Adipocyte (in vitro differentiated cells): ENCODE data around the gene SLC13A4.
"Not testable (repeated sequence)": the region's sequence is repeated elsewhere in the genome, so short reads cannot be mapped to it uniquely, and the experiment has no call there.

Experiments
- DNase-seq: peaks from one replicate; pipeline ENCODE4 v3.0.0-alpha.2; 2015; ENCODE audit warnings: low read depth
- H3K27me3 ChIP-seq: replicated peaks from 2 replicates; pipeline ENCODE4 v1.7.0; 2013; ENCODE audit warnings: mild to moderate bottlenecking, low read length, moderate library complexity; ENCODE audit not compliant: control insufficient read depth, insufficient read depth
- H3K36me3 ChIP-seq: 2 replicates; pipeline ENCODE4 v1.7.0; 2013; ENCODE audit warnings: low read length, mild to moderate bottlenecking, moderate library complexity; ENCODE audit not compliant: control insufficient read depth, insufficient read depth, severe bottlenecking
- H3K4me1 ChIP-seq: 2 replicates; pipeline ENCODE4 v1.7.0; 2013; ENCODE audit warnings: mild to moderate bottlenecking, low read length, moderate library complexity; ENCODE audit not compliant: control insufficient read depth, insufficient read depth
- H3K4me3 ChIP-seq: 2 replicates; pipeline ENCODE4 v1.7.0; 2013; ENCODE audit warnings: mild to moderate bottlenecking, low read length, moderate library complexity
- H3K9ac ChIP-seq: 2 replicates; pipeline ENCODE4 v1.7.0; 2013; ENCODE audit warnings: mild to moderate bottlenecking, low read length, moderate library complexity
- H3K9me3 ChIP-seq: 2 replicates; pipeline ENCODE4 v1.7.0; 2013; ENCODE audit warnings: mild to moderate bottlenecking, low read length, moderate library complexity; ENCODE audit not compliant: control insufficient read depth

SLC13A4 gene

DNA sequence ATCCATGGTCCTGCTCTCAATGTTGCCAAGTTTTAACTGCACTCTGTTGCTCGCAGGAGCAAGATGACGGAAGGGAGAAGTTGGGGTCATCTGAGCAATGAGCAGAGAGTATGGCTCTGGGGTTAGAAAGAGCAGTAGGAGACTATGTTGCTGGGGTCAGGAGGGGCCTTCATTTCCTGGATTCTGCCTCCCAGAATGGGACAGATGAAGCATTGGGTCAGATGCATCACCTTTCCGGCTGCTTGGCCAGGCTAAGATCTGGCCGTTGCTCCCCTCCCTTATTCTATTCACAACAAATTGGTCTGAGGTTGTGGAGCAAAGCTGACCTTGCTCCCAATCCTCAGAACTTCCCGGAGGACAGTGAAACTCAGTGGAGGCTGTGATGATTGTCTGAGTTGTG, 43.3 kb downstream of the SLC13A4 start:
- DNase-seq = no peak
- no peak overlapping the region for H3K9ac ChIP-seq

GRCh38 chr7:135684136-135684535, 43.9 kb downstream of the SLC13A4 start:
- Histone ChIP-seq H3K4me3 (no peak overlapping the region), H3K9me3 (no peaks in the 10 kb centered on the region), H3K27me3 (no peaks in the 10 kb centered on the region), H3K9ac (no peak overlapping the region), H3K36me3 (peaks cover 13% of the 10 kb centered on the region), H3K4me1 (peaks cover 10% of the 10 kb centered on the region)
- peak; percentile 27 for DNase-seq

More for the DNA sequence above, 43.3 kb downstream of the SLC13A4 start:
- Histone ChIP-seq H3K4me3 (no peak overlapping the region), H3K9me3 (no peaks in the 10 kb centered on the region), H3K4me1 (peaks cover 9% of the 10 kb centered on the region), H3K36me3 (peaks cover 13% of the 10 kb centered on the region), H3K27me3 (no peaks in the 10 kb centered on the region)

- H3K27me3 ChIP-seq = no peaks in the 10 kb centered on the region
- peaks cover 15% of the 10 kb centered on the region for H3K4me1 ChIP-seq
- peaks cover 13% of the 10 kb centered on the region for H3K36me3 ChIP-seq
- no peak overlapping the region for H3K9ac ChIP-seq
- DNase-seq = no peak
- H3K4me3 ChIP-seq = no peak overlapping the region
- H3K9me3 ChIP-seq = no peaks in the 10 kb centered on the region
These were observed 44.4 kb downstream of the SLC13A4 start for GRCh38 chr7:135683609-135684008.

GRCh38 chr7:135682191-135682590, 45.8 kb downstream of the SLC13A4 start:
- no peak overlapping the region for H3K4me3 ChIP-seq
- DNase-seq = no peak
- no peaks in the 10 kb centered on the region for H3K9me3 ChIP-seq
- peaks cover 9% of the 10 kb centered on the region for H3K36me3 ChIP-seq
- H3K4me1 ChIP-seq = peaks cover 18% of the 10 kb centered on the region
- no peak overlapping the region for H3K9ac ChIP-seq
- H3K27me3 ChIP-seq = no peaks in the 10 kb centered on the region

- Histone ChIP-seq H3K36me3 (peaks cover 8% of the 10 kb centered on the region), H3K4me1 (peaks cover 18% of the 10 kb centered on the region), H3K4me3 (no peak overlapping the region), H3K9ac (no peak overlapping the region), H3K9me3 (no peaks in the 10 kb centered on the region), H3K27me3 (no peaks in the 10 kb centered on the region)
- no peak for DNase-seq
These were observed 46.2 kb downstream of the SLC13A4 start for GRCh38 chr7:135681762-135682161.

DNA sequence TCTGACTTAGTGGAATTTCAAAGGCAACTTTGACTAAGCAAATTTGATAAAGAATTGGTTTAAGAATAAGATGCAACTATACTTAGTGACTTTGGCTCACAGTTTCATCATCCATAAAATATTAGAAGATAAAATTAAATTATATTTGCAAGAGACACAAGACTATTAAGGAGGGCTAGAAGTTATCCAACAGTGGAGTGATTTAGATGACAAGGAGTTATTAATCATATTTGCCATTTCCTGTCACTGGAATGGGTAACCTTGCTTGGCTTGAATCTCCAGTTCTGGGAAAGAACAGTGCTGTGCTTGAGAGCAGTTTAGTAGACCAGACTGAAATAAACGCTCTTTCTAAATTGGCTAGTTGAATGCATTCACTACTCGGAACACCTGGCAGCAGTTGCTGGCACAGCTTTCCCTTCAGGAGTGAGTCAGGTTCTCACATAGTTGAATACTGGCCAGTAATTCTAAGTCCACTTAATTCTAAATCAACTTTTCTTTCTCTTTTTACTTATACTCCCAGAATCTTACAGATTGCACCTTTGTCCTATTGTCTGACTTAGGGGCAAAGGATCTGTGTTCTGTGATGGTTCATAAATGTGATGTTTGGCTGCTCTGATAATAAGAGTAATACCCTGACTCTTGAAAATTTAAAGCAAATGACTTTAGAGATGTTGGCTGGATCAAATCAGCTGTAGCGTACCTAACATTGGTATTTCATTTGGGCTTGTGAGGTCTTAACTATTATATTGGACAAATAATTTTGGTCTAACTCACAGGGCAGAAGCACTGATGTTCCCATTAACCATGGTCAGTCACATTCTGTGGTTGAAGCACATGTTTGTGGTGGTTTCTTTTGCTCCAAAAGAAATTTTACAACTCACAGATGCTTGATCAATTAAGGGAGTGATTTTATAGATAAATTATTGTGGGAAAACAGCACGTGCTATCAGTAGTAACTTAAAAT, 49.1 kb downstream of the SLC13A4 start:
- Histone ChIP-seq H3K9me3 (no peaks in the 10 kb centered on the region), H3K36me3 (peaks cover 32% of the 10 kb centered on the region), H3K27me3 (no peaks in the 10 kb centered on the region), H3K4me1 (peaks cover 13% of the 10 kb centered on the region), H3K4me3 (no peak overlapping the region), H3K9ac (no peak overlapping the region)
- peak; percentile 37 for DNase-seq

- Histone ChIP-seq H3K4me3 (no peak overlapping the region), H3K4me1 (peaks cover 39% of the 10 kb centered on the region), H3K36me3 (peaks cover 25% of the 10 kb centered on the region), H3K9me3 (no peaks in the 10 kb centered on the region), H3K9ac (peak overlapping the region; percentile 31), H3K27me3 (no peaks in the 10 kb centered on the region)
- peak; percentile 72 for DNase-seq
These were observed 54.7 kb downstream of the SLC13A4 start for GRCh38 chr7:135673360-135673706.

GRCh38 chr7:135672560-135673359, 55.2 kb downstream of the SLC13A4 start:
- H3K9ac ChIP-seq = peak overlapping the region; percentile 31
- H3K36me3 ChIP-seq = peaks cover 25% of the 10 kb centered on the region
- H3K27me3 ChIP-seq = no peaks in the 10 kb centered on the region
- H3K4me3 ChIP-seq = no peak overlapping the region
- peaks cover 39% of the 10 kb centered on the region for H3K4me1 ChIP-seq
- H3K9me3 ChIP-seq = no peaks in the 10 kb centered on the region
- peak; percentile 89 for DNase-seq

DNA sequence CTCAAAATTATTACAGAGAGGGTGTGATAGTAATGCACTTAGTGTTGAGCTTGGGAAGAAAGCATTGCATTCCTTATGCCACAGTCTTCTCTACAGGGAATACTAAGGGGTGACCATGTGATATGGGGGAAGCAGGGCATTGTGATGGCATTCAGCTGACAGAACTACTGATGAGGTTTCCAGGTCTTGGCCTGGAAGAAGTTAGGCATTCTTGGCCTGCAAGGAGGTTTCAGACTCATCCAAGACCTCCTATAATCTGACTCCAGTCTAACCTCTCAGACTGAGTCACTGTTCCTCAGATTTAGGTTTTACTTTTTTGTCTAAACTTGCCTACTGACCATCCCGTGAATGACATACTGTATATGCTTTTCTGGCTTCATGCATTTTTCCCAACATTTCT, 57.8 kb downstream of the SLC13A4 start:
- peak overlapping the region; percentile 14 for H3K9ac ChIP-seq
- peaks cover 50% of the 10 kb centered on the region for H3K4me1 ChIP-seq
- H3K9me3 ChIP-seq = no peaks in the 10 kb centered on the region
- peak overlapping the region; percentile 45 for H3K4me3 ChIP-seq
- H3K36me3 ChIP-seq = peaks cover 10% of the 10 kb centered on the region
- peak; percentile 56 for DNase-seq
- H3K27me3 ChIP-seq = no peaks in the 10 kb centered on the region

GRCh38 chr7:135669774-135670173, 58.2 kb downstream of the SLC13A4 start:
- Histone ChIP-seq H3K4me1 (peaks cover 54% of the 10 kb centered on the region), H3K36me3 (peaks cover 7% of the 10 kb centered on the region), H3K4me3 (peak overlapping the region; percentile 45), H3K27me3 (no peaks in the 10 kb centered on the region), H3K9ac (peak overlapping the region; percentile 14), H3K9me3 (no peaks in the 10 kb centered on the region)
- no peak for DNase-seq

DNA sequence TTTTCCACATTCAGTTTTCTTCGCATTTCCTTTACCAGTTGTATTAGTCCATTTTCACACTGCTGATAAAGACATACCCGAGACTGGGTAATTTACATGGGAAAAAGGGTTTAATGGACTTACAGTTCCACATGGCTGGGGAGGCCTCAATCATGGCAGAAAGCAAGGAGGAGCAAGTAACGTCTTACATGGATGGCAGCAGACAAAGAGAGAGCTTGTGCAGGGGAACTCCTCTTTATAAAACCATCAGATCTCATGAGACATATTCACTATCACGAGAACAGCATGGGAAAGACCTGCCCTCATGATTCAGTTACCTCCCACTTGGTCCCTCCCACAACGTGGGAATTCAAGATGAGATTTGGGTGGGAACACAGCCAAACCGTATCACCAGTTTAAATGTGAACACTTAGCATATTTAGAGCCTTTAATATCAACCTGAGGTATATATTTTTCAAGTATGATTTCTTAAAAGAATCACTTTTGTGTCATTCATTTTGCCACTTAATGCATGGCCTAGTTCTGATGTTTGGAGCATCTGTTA, 59.1 kb downstream of the SLC13A4 start:
- H3K9ac ChIP-seq, DNase-seq: not testable (repeated sequence)

More for the DNA sequence above, 59.1 kb downstream of the SLC13A4 start:
- H3K4me1 ChIP-seq = peaks cover 62% of the 10 kb centered on the region
- H3K9me3 ChIP-seq, H3K36me3 ChIP-seq, H3K4me3 ChIP-seq, H3K27me3 ChIP-seq: not testable (repeated sequence)
